Spleen (tissue), 11 donors: ENCODE measurements around the gene RCL1. TPM values are rescaled to one million over a fixed set of nuclear protein-coding genes. Genes with fewer than 3 reads are reported as not detected.
"Not testable (repeated sequence)": the region's sequence is repeated elsewhere in the genome, so short reads cannot be mapped to it uniquely, and the experiment has no call there.

Experiments used
- DNase-seq: peaks from one replicate; pipeline ENCODE4 v3.0.0-alpha.2; 2020
- H3K27ac ChIP-seq, 8 donors: fragments of 200-600 bp; sonication (generic) in 7 of 8; 1 replicate in 4 of 8; 2 replicates in 4 of 8; pipeline versions ENCODE4 v1.5.0 to v1.8.0; 2016 to 2021; ENCODE audit warnings: inconsistent platforms in 4 of 8, mild to moderate bottlenecking in 4 of 8, moderate library complexity in 1 of 8
- H3K27me3 ChIP-seq, 7 donors: fragments of 200-600 bp; sonication (generic) in 6 of 7; replicated peaks in 1 of 7; 1 replicate in 4 of 7; 2 replicates in 3 of 7; pipeline versions ENCODE4 v1.5.0 to v1.8.0; 2016 to 2021; ENCODE audit warnings: inconsistent platforms in 3 of 7, mild to moderate bottlenecking in 1 of 7
- H3K36me3 ChIP-seq, 6 donors: fragments of 200-600 bp; sonication (generic) in 5 of 6; 1 replicate in 4 of 6; 2 replicates in 2 of 6; pipeline versions ENCODE4 v1.5.0 to v1.8.0; 2016 to 2021; ENCODE audit warnings: inconsistent platforms in 2 of 6
- H3K4me1 ChIP-seq, 6 donors: fragments of 200-600 bp; sonication (generic) in 5 of 6; 1 replicate in 3 of 6; 2 replicates in 3 of 6; pipeline versions ENCODE4 v1.5.0 to v1.8.0; 2016 to 2021; ENCODE audit warnings: inconsistent platforms in 3 of 6
- H3K4me3 ChIP-seq, 8 donors: fragments of 200-600 bp; sonication (generic) in 7 of 8; 1 replicate in 4 of 8; 2 replicates in 4 of 8; pipeline versions ENCODE4 v1.5.0 to v1.8.0; 2016 to 2021; ENCODE audit warnings: inconsistent platforms in 4 of 8, mild to moderate bottlenecking in 4 of 8, moderate library complexity in 2 of 8
- H3K9me3 ChIP-seq, 8 donors: fragments of 200-600 bp; sonication (generic) in 7 of 8; 1 replicate in 4 of 8; 2 replicates in 4 of 8; pipeline versions ENCODE4 v1.5.0 to v1.8.0; 2016 to 2021; ENCODE audit warnings: inconsistent platforms in 4 of 8
- POLR2A ChIP-seq, 3 donors: fragments of 450-650 bp; IDR thresholded peaks; one replicate each; pipeline ENCODE4 v1.5.1; 2017; ENCODE audit warnings: antibody characterized with exemption in 3 of 3, mild to moderate bottlenecking in 1 of 3
- POLR2AphosphoS5 ChIP-seq, 3 donors: sonication (generic); formaldehyde crosslinking; IDR thresholded peaks; one replicate each; pipeline ENCODE4 v1.5.1; 2017; ENCODE audit warnings: antibody characterized with exemption in 3 of 3
- WGBS, 5 donors: extraction: QIAGEN DNeasy Blood & Tissue Kit in 3 of 5; methylation state at CpG; one replicate each; pipeline versions ENCODE4 v1.1.5 to v1.1.7; 2013 to 2018; 5-methylcytosine and 5-hydroxymethylcytosine counted together
- intact Hi-C: fragments of 100-400 bp; cut with DNase I; formaldehyde crosslinking; loops from one replicate; pipeline ENCODE4 v1.15.0; 2023; ENCODE audit warnings: low total_unique reads
- polyA plus RNA-seq, 3 donors: library from polyadenylated mRNA; stranded (reverse); fragments of 200-250 nt; gene quantifications; one replicate each; pipeline ENCODE4 v1.2.1, GENCODE V29; 2013
- total RNA-seq, 7 donors: library from RNA; depleted of rRNA in 3 of 7; stranded (reverse); fragments of >200 nt in 3 of 7; fragmentation: NEBNext Ultra II Directional in 4 of 7; extraction: Animal tissue kit (Norgen Biotek cat#: 25700) in 4 of 7; gene quantifications; one replicate each; pipeline versions ENCODE4 v1.1.0 to v1.2.1, GENCODE V29; 2016 to 2021
- TF ChIP-seq, protein P1 (sequence below), 11 experiments: fragments of 200-600 bp in 7 of 11; fragments of 450-650 bp in 4 of 11; sonication (generic) in 4 of 11; IDR thresholded peaks in 8 of 11; conservative IDR thresholded peaks in 3 of 11; 1 replicate in 7 of 11; 2 replicates in 4 of 11; pipeline versions ENCODE4 v1.4.0 to v1.8.0; 2016 to 2021; ENCODE audit warnings: antibody characterized with exemption in 11 of 11, inconsistent platforms in 4 of 11, mild to moderate bottlenecking in 1 of 11
- donor health status: healthy with polysubstance abuse.
- donor health status: DM: no; HTN: no; CAD: no; lungs with moderate emphysema.
- donor health status: DM: no; HTN: no; CAD: no.
- donor health status: Bipolar disorder and iron deficiency.
- donor health status: healthy.
- donor health status: DM: no; HTN: no; CAD: no.
- donor health status: DM: yes; HTN: yes; CAD: no.

RCL1 gene
- total and polyA plus RNA-seq, 10 donors, result 11.8 to 29.4 (median 21.6) TPM

DNA sequence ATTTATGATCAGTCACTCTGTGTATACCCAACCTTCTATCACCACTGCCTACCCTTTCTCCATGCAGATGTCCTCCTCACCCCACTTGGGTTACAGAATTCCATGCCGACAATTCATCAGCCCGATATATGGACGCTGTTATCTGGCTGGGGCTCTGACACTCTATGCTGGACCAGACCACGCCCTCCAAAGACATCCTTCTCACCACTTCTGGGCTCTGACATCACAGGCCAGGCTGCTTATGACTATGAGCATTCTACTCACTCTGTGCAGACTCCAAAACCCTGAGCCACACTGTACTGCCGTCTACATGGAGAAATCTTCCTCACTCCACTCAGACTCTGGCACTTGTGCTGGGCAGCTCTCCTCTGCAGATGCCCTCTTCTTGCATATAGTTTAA, 44.1 kb upstream of the RCL1 start:
- no peak for TF ChIP-seq POLR2AphosphoS5 (IDR thresholded peaks at IDR 0.05)
- TF ChIP-seq POLR2A (IDR thresholded peaks at IDR 0.05), result no peak
- TF ChIP-seq, protein P1, sequence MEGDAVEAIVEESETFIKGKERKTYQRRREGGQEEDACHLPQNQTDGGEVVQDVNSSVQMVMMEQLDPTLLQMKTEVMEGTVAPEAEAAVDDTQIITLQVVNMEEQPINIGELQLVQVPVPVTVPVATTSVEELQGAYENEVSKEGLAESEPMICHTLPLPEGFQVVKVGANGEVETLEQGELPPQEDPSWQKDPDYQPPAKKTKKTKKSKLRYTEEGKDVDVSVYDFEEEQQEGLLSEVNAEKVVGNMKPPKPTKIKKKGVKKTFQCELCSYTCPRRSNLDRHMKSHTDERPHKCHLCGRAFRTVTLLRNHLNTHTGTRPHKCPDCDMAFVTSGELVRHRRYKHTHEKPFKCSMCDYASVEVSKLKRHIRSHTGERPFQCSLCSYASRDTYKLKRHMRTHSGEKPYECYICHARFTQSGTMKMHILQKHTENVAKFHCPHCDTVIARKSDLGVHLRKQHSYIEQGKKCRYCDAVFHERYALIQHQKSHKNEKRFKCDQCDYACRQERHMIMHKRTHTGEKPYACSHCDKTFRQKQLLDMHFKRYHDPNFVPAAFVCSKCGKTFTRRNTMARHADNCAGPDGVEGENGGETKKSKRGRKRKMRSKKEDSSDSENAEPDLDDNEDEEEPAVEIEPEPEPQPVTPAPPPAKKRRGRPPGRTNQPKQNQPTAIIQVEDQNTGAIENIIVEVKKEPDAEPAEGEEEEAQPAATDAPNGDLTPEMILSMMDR (IDR thresholded peaks at IDR 0.05 in 8 of 11, conservative IDR thresholded peaks at IDR 0.05 in 3 of 11), result no peak
- Histone ChIP-seq H3K4me3 (no peak overlapping the region), H3K27me3 (no peaks in the 10 kb centered on the region), H3K4me1 (peaks cover 0 to 4% (median 0%) of the 10 kb centered on the region in 6 donors), H3K27ac (no peak overlapping the region), H3K36me3 (no peaks in the 10 kb centered on the region), H3K9me3 (no peaks in the 10 kb centered on the region)
- DNase-seq, result no peak
- intact Hi-C loops, result loop anchor here (10.0 kb wide), 1 partner anchor 696 kb away; no protein-coding TSS in a partner anchor
- 92 to 94% (median 94%) methylated on average over 5 of the region's 5 CpGs for WGBS, 5 donors

DNA sequence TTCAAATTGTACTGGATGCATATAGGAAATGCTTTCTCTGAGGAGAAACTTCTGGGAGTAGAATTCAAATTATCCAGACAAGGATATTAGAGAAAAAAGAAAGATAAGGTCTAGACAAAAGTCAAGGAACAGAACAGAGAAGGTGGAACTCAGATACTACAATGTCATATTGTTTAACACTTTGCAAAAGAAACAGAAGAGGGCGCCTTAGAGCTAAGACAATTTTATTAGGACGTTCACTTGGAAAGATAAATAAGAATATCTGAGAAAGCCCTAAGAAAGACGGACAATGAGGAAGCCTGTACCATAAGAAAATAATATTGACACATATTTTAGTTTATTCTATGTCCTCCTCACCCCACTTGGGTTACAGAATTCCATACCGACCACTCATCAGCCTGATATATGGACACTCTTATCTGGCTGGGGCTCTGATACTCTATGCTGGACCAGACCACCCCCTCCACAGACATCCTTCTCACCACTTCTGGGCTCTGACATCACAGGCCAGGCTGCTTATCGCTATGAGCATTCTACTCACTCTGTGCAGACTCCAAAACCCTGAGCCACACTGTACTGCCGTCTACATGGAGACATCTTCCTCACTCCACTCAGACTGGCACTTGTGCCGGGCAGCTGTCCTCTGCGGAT, 42.6 kb upstream of the RCL1 start:
- intact Hi-C loops, result no loop called here
- no peak for DNase-seq
- TF ChIP-seq, protein P1 (IDR thresholded peaks at IDR 0.05 in 8 of 11, conservative IDR thresholded peaks at IDR 0.05 in 3 of 11), result peak in 8 of 11 experiments; percentile 18 to 65 (median 54)
- no peak for TF ChIP-seq POLR2A (IDR thresholded peaks at IDR 0.05)
- no peak for TF ChIP-seq POLR2AphosphoS5 (IDR thresholded peaks at IDR 0.05)
- H3K4me3 ChIP-seq, result no peak overlapping the region
- H3K36me3 ChIP-seq, result no peaks in the 10 kb centered on the region
- H3K9me3 ChIP-seq, result no peaks in the 10 kb centered on the region
- 41 to 48% (median 45%) methylated on average over 8 of the region's 8 CpGs for WGBS, 5 donors
- no peaks in the 10 kb centered on the region for H3K27me3 ChIP-seq
- peaks cover 0 to 11% (median 0%) of the 10 kb centered on the region in 6 donors for H3K4me1 ChIP-seq
- H3K27ac ChIP-seq, result no peak overlapping the region

DNA sequence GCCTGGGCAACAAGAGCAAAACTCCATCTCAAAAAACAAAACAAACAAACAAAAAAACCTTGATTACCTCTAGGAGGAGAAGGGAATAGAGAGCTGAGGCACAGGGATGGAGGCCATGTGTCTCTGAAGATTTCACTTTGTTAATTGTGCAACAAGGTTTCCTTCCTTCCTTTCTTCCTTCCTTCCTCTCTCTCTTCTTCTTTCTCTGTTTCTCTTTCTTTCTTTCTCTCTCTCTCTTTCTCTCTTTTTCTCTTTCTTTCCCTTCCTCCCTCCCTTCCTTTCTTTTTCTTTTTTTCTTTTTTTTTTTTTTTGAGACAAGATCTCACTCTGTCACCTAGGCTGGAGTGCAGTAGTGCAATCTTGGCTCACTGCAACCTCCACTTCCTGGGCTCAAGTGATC, 38.2 kb upstream of the RCL1 start:
- intact Hi-C loops, H3K27me3 ChIP-seq, DNase-seq, H3K4me3 ChIP-seq, H3K36me3 ChIP-seq, H3K27ac ChIP-seq, H3K9me3 ChIP-seq: not testable (repeated sequence)
- peaks cover 0 to 19% (median 5%) of the 10 kb centered on the region in 6 donors for H3K4me1 ChIP-seq

DNA sequence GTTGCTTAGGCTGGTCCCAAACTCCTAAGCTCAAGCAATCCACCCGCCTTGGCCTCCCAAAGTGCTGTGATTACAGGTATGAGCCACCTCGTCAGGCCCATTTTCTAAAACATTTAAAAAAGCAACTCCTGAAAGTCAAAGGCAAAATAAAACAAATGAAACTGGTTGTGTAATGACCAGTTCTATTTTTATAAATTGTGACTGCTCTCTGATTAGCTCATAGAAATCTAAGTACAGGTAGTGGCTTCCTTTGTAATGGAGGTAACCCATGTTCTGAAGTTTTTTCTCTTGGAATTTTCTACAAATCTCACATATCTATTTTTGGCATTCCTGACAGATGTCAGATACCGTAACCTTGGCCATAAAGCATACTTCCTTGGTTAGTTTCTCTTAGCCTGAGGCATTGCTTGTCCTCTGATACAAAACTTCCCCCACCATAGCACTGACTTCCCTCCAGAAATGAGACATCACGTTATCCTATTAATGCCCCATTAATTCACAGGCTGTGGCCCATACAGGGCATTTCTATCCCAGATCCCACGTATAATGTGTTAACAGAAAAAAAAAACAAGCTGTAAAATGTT, 37.6 kb upstream of the RCL1 start:
- intact Hi-C loops, result no loop called here
- 51 to 62% (median 57%) methylated on average over 5 of the region's 5 CpGs for WGBS, 5 donors
- Histone ChIP-seq H3K27me3 (no peaks in the 10 kb centered on the region), H3K4me1 (peaks cover 0 to 21% (median 8%) of the 10 kb centered on the region in 6 donors), H3K9me3 (no peaks in the 10 kb centered on the region), H3K27ac (no peak overlapping the region), H3K4me3 (no peak overlapping the region), H3K36me3 (no peaks in the 10 kb centered on the region)
- no peak for TF ChIP-seq POLR2AphosphoS5 (IDR thresholded peaks at IDR 0.05)
- TF ChIP-seq, protein P1 (IDR thresholded peaks at IDR 0.05 in 8 of 11, conservative IDR thresholded peaks at IDR 0.05 in 3 of 11), result no peak
- no peak for TF ChIP-seq POLR2A (IDR thresholded peaks at IDR 0.05)
- no peak for DNase-seq
